GM21737 (cell line): ENCODE results near the gene SEPTIN7.
"Not testable (repeated sequence)": the region's sequence is repeated elsewhere in the genome, so short reads cannot be mapped to it uniquely, and the experiment has no call there.

ENCODE experiments used
- ATAC-seq: cut with Tn5 transposase; IDR thresholded peaks from one replicate; pipeline ENCODE4 v1.9.1; 2021; ENCODE audit warnings: mild to moderate bottlenecking, moderate library complexity; ENCODE audit not compliant: unreplicated experiment

Gene SEPTIN7

DNA sequence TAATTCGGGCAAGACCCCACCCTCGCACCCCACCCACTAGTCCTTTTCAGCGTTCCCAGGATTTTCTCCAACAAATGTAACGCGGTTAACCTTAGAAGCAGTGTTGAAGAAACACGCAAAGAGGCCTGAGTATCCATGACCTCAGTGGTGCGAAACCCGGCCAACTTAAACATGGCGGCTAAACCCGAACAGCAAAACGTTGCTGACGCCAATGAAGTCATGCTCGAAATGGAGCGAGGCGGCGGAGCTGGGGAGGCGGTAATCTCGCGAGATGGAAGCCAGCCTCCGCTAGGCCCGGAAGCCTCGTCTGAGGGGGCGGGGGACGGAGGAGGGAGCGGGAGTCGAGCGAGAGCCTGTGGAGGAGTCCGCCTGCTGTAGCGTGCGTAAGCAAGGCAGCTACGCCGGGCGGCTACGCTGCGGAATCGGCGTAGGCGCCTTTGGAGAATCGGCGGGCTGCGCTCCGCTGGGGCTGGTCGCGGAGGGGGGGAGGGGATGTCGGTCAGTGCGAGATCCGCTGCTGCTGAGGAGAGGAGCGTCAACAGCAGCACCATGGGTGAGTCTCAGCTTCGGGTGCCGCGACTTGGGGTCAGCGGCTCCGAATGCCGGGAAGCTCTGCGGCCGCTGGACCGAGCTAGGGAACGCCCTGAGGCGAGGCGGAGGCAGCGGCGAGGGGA is at the start of gene SEPTIN7:
Gene SEPTIN7 (plus strand): TSS at position 340 of the 674 bp plus-strand sequence. CDS start 153 bp downstream, at position 493.
- ATAC-seq, result peak; percentile 86

DNA sequence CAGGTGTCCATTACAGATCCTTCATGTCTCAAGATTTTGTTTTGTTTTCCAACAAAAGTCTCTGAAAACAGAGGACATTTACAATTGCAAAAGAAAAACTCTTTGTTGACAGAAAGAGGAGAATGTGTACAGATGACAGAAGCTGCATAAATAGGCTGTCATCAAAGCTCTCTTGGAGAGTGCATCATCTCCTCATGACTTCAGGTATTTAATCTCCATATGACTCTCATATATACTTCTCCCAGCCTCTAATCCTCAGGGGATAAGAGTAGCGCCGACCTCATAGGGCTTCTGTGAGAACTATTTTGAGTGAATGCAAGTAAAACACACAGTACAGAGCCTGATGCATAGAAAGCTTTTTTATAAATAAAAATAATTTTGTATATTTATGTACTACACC is 48.1 kb upstream of the SEPTIN7 start:
- no peak for ATAC-seq

- ATAC-seq, result no peak
Observed at GRCh38 chr7:35753761-35754603, 46.9 kb upstream of the SEPTIN7 start.

- no peak for ATAC-seq
Observed at GRCh38 chr7:35754741-35755140, 46.1 kb upstream of the SEPTIN7 start.

- ATAC-seq, result no peak
Observed at GRCh38 chr7:35755711-35756110, 45.1 kb upstream of the SEPTIN7 start.

DNA sequence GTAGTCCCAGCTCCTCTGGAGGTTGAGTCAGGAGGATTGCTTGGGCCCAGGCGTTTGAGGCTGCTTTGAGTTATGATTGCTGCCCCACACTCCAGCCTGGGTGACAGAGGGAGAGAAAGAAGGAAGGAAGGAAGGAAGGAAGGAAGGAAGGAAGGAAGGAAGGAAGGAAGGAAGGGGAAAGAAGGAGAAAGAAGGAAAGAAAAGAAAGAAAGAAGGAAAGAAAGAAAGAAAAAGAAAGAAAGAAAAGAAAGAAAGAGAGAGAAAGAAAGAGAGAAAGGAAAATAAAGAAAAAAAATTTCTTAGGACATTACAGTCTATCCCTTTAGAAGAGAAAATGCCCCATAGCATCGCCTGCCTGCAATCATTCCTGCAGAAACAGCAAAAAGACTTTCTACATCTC is 44.4 kb upstream of the SEPTIN7 start:
- not testable (repeated sequence) for ATAC-seq

DNA sequence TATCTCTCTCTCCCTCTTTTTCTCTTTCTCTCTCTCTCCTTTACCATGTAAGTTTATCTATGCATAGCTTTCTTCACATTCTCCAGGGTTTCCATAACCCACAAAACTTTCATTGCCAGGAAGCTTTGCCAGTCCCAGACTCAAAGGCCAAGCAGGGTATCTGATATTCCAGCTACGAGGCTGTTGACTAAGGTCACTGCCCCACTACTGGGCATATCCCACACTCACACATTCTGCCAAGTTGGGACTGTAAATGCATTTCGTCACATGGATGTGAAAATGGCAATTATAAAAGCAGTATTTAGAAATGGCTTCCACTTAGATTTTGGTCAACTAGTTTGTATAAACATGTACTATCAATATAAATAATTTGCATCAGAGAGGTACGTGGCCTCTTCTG is 43.3 kb upstream of the SEPTIN7 start:
- ATAC-seq, result no peak

DNA sequence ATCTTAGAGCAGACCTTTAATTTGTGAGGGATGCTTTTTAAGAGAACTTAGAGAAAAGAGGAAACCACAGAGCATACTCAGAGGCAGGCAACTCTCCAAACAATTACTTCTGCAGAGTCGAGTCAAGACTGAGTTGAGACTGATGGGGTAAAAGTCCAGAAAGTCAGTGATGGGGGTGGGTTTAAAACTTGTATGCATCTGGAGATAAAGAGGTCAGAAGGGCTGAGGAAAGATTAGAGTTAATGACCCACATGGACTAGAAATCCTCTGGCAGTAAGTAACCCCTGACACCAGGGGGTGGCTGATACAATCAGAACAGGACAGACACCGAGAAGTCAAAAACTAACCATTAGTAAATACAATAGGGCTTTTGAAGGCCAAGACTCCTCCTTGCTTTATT is 42.4 kb upstream of the SEPTIN7 start:
- no peak for ATAC-seq

- no peak for ATAC-seq
Observed at GRCh38 chr7:35760143-35760745, 40.6 kb upstream of the SEPTIN7 start.

GRCh38 chr7:35761871-35762677 is 38.8 kb upstream of the SEPTIN7 start:
- no peak for ATAC-seq

GRCh38 chr7:35762781-35763180 is 38.1 kb upstream of the SEPTIN7 start:
- no peak for ATAC-seq

GRCh38 chr7:35768346-35768745 is 32.5 kb upstream of the SEPTIN7 start:
- ATAC-seq, result no peak

DNA sequence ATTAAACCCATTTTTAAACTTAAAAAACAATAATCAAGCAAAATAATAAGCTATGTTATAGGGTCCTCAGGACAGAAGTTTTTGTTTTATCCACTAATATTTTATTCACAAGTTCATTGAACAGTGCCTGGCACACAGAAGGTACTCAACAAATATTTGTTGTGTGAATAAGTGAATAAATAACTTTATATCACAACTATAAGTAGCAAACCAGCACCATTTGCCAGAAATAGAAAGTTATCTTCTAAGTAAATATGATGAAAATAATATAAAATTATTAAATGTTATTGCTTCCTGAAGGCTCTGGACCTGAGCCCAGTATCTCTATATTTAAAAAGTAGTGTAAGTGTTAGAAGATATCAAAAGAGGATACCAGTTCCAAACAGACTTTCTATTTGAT is 29.1 kb upstream of the SEPTIN7 start:
- no peak for ATAC-seq

- no peak for ATAC-seq
Observed at GRCh38 chr7:35773994-35774393, 26.9 kb upstream of the SEPTIN7 start.

DNA sequence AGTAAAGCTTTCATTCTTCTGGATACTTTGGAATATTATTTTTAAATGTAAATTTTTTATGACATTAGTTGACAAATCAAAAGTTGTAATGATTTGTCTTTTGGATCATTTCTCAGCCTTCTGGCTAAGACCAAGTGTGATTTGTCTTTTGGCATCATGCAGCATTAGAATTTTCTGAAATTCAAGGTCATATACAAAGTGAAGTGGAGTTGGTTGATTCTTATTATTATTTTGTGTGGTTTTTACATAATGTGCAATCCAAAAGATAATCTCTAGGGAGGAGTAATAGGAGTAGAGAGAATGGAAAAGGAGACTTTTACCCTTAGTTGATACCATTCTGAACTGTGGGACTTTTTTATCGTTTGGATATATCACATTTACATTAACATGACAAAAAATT is 24.2 kb upstream of the SEPTIN7 start:
- ATAC-seq, result no peak

GRCh38 chr7:35777121-35777520 is 23.7 kb upstream of the SEPTIN7 start:
- ATAC-seq, result no peak

- no peak for ATAC-seq
Observed at GRCh38 chr7:35780070-35780469, 20.8 kb upstream of the SEPTIN7 start.

DNA sequence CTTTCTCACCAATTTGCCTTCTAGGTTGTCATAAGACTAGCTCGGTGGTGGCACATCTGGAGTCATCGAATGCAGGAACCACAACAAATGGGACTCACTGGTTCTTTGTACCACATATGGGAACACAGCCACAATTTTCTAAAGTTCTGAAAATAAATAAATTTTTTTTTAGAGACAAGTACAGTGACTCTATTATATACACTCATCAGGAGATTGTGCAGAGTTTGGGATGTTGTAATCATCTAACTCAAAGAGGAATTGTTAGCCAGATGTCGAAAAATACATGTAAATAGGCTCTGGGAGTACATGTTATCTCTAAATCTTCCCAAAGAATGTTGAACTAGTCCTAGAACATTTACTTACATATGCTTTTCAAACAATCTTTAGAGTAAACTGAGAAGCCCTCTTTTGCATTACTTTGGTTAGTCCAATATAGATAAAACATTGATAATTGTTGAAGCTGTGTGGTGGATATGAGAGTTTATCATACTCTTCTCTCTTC is 19.6 kb upstream of the SEPTIN7 start:
- ATAC-seq, result no peak

DNA sequence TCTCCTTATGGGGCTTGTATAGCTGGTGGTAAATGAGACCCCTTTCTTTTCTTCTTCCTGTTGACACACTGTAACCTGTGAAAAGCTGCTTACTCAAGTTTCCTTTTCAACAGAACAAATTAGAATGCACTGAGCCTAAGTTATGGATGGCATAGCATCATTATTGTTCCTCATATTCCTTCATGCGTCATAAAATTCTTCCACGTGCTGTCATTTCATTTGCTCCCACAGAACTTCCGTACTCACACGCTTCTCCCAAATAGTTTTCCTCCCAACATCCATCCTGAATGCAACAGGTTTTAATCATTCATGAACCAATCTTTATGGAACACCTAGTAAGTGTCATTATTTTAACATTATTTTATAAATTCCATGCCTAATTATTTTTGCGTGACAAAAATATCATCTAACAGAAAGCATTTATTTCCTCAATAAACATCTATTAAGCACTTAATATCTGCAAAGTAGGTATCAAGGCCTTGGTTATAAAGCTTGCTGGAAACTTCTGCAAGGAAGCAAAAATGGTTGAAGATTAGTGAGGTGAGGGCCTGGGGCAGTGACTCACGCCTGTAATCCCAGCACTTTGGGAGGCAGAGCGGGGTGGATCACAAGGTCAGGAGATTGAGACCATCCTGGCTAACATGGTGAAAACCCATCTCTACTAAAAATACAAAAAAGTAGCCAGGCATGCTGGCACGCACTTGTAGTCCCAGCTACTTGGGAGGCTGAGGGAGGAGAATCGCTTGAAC is 18.9 kb upstream of the SEPTIN7 start:
- ATAC-seq, result no peak

GRCh38 chr7:35784332-35784731 is 16.5 kb upstream of the SEPTIN7 start:
- no peak for ATAC-seq
